NCI-H1105 (cell line): ENCODE data around the gene SERINC1.

ENCODE experiments used
- DNase-seq: peaks from one replicate; lab custom pipeline; 2025; lab: John Stamatoyannopoulos, UW

Gene SERINC1

GRCh38 chr6:122432816-122433215, 38.8 kb downstream of the SERINC1 start:
- no peak for DNase-seq

- no peak for DNase-seq
Observed at GRCh38 chr6:122431780-122432179, 39.8 kb downstream of the SERINC1 start.

GRCh38 chr6:122429323-122429722, 42.3 kb downstream of the SERINC1 start:
- DNase-seq: no peak

GRCh38 chr6:122428781-122429180, 42.8 kb downstream of the SERINC1 start:
- DNase-seq: no peak

GRCh38 chr6:122426597-122426996, 45.0 kb downstream of the SERINC1 start:
- no peak for DNase-seq

GRCh38 chr6:122423734-122424133, 47.9 kb downstream of the SERINC1 start:
- peak; percentile 44 for DNase-seq

- DNase-seq: no peak
Observed at GRCh38 chr6:122422614-122423267, 48.9 kb downstream of the SERINC1 start.

GRCh38 chr6:122422003-122422402, 49.6 kb downstream of the SERINC1 start:
- DNase-seq: no peak

- DNase-seq: peak; percentile 29
Observed at GRCh38 chr6:122416825-122417224, 54.8 kb downstream of the SERINC1 start.

- DNase-seq: no peak
Observed at GRCh38 chr6:122412001-122412400, 59.6 kb downstream of the SERINC1 start.

- no peak for DNase-seq
Observed at GRCh38 chr6:122408702-122409458, 62.7 kb downstream of the SERINC1 start.

- no peak for DNase-seq
Observed at GRCh38 chr6:122408240-122408639, 63.4 kb downstream of the SERINC1 start.

GRCh38 chr6:122407712-122408111, 63.9 kb downstream of the SERINC1 start:
- no peak for DNase-seq

- no peak for DNase-seq
Observed at GRCh38 chr6:122406187-122406586, 65.4 kb downstream of the SERINC1 start.

GRCh38 chr6:122405417-122405816, 66.2 kb downstream of the SERINC1 start:
- DNase-seq: no peak

GRCh38 chr6:122404444-122404843, 67.2 kb downstream of the SERINC1 start:
- DNase-seq: no peak

- no peak for DNase-seq
Observed at GRCh38 chr6:122401104-122401503, 70.5 kb downstream of the SERINC1 start.

- no peak for DNase-seq
Observed at GRCh38 chr6:122400462-122401089, 71.0 kb downstream of the SERINC1 start.

- DNase-seq: no peak
Observed at GRCh38 chr6:122400121-122400450, 71.5 kb downstream of the SERINC1 start.

GRCh38 chr6:122399348-122400120, 72.1 kb downstream of the SERINC1 start, which contains the start of gene HSF2:
Gene HSF2 (plus strand): TSS chr6:122399652. CDS start chr6:122399738, 86 bp downstream.
- peak; percentile 98 for DNase-seq

GRCh38 chr6:122399055-122399347, 72.6 kb downstream of the SERINC1 start:
- no peak for DNase-seq

GRCh38 chr6:122394016-122394415, 77.6 kb downstream of the SERINC1 start:
- no peak for DNase-seq
